ENCODE results near the gene CD300LG. TPM values are rescaled to one million over a fixed set of nuclear protein-coding genes. Genes with fewer than 3 reads are reported as not detected.

CD300LG gene
- total and polyA plus RNA-seq, 9 donors: 0.13 to 6.8 (median 2.1) TPM

GRCh38 chr17:43810823-43811222, 36.2 kb upstream of the CD300LG start:
- TF ChIP-seq POLR2A (IDR thresholded peaks at IDR 0.05): no peak
- no peak for TF ChIP-seq CTCF (IDR thresholded peaks at IDR 0.05)
- TF ChIP-seq EP300 (IDR thresholded peaks at IDR 0.05): no peak
- intact Hi-C loops (cut with DNase I): no loop called here
- H3K36me3 ChIP-seq: no peaks in the 10 kb centered on the region
- no peak overlapping the region for H3K4me3 ChIP-seq
- H3K9me3 ChIP-seq: no peaks in the 10 kb centered on the region
- no peak for DNase-seq
- no peaks in the 10 kb centered on the region for H3K27me3 ChIP-seq
- no peaks in the 10 kb centered on the region for H3K4me1 ChIP-seq (ENCODE audit: insufficient read depth)
- no peak overlapping the region for H3K27ac ChIP-seq
- WGBS, 3 donors: 86 to 89% (median 87%) methylated on average over 5 of the region's 5 CpGs

- no peak for TF ChIP-seq EP300 (IDR thresholded peaks at IDR 0.05)
- TF ChIP-seq POLR2A (IDR thresholded peaks at IDR 0.05): no peak
- no peak for TF ChIP-seq CTCF (IDR thresholded peaks at IDR 0.05)
- no peaks in the 10 kb centered on the region for H3K9me3 ChIP-seq
- H3K4me3 ChIP-seq: no peak overlapping the region
- 90 to 92% (median 91%) methylated on average over 10 of the region's 10 CpGs for WGBS, 3 donors
- no peak for DNase-seq
- intact Hi-C loops (cut with DNase I): no loop called here
- H3K36me3 ChIP-seq: no peaks in the 10 kb centered on the region
- H3K27me3 ChIP-seq: no peaks in the 10 kb centered on the region
- H3K4me1 ChIP-seq (ENCODE audit: insufficient read depth): no peaks in the 10 kb centered on the region
- no peak overlapping the region for H3K27ac ChIP-seq
Observed at GRCh38 chr17:43812396-43813265, 34.3 kb upstream of the CD300LG start.

- H3K27ac ChIP-seq: no peak overlapping the region
- H3K9me3 ChIP-seq: no peaks in the 10 kb centered on the region
- 80 to 94% (median 92%) methylated on average over 3 of the region's 3 CpGs for WGBS, 3 donors
- no peaks in the 10 kb centered on the region for H3K36me3 ChIP-seq
- TF ChIP-seq POLR2A (IDR thresholded peaks at IDR 0.05) (no peak), EP300 (IDR thresholded peaks at IDR 0.05) (no peak), CTCF (IDR thresholded peaks at IDR 0.05) (no peak)
- H3K27me3 ChIP-seq: no peaks in the 10 kb centered on the region
- no peak overlapping the region for H3K4me3 ChIP-seq
- intact Hi-C loops (cut with DNase I): no loop called here
- DNase-seq: no peak
- no peaks in the 10 kb centered on the region for H3K4me1 ChIP-seq (ENCODE audit: insufficient read depth)
Observed at GRCh38 chr17:43813386-43813785, 33.6 kb upstream of the CD300LG start.

- H3K9me3 ChIP-seq: no peaks in the 10 kb centered on the region
- 86 to 91% (median 88%) methylated on average over 12 of the region's 12 CpGs for WGBS, 3 donors
- no peak for TF ChIP-seq CTCF (IDR thresholded peaks at IDR 0.05)
- no peak overlapping the region for H3K27ac ChIP-seq
- no peaks in the 10 kb centered on the region for H3K36me3 ChIP-seq
- intact Hi-C loops (cut with DNase I): no loop called here
- no peak for DNase-seq
- no peak overlapping the region for H3K4me3 ChIP-seq
- no peaks in the 10 kb centered on the region for H3K4me1 ChIP-seq (ENCODE audit: insufficient read depth)
- H3K27me3 ChIP-seq: no peaks in the 10 kb centered on the region
Observed at GRCh38 chr17:43814026-43814425, 33.0 kb upstream of the CD300LG start.

Data from ovary (tissue), 9 donors.